ENCODE results near the gene CACNA1C.

CACNA1C gene

DNA sequence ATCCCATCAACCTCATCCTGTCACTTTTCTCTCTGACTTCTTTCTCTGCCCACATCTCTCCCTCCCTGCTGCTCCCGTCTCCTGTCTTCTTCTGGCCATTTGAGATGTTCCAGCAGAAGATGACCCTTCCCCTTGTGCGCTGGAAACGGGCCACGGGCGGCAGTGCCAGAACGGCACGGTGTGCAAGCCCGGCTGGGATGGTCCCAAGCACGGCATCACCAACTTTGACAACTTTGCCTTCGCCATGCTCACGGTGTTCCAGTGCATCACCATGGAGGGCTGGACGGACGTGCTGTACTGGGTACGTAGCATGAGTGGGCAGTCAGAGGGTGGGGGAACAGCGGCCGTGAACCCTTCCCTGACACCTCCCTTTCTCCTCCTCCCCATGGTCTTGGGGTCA lies 440.3 kb downstream of the CACNA1C start:
- no peak for DNase-seq (ENCODE audit: low spot score)
- peak; percentile 27 for FAIRE-seq

DNA sequence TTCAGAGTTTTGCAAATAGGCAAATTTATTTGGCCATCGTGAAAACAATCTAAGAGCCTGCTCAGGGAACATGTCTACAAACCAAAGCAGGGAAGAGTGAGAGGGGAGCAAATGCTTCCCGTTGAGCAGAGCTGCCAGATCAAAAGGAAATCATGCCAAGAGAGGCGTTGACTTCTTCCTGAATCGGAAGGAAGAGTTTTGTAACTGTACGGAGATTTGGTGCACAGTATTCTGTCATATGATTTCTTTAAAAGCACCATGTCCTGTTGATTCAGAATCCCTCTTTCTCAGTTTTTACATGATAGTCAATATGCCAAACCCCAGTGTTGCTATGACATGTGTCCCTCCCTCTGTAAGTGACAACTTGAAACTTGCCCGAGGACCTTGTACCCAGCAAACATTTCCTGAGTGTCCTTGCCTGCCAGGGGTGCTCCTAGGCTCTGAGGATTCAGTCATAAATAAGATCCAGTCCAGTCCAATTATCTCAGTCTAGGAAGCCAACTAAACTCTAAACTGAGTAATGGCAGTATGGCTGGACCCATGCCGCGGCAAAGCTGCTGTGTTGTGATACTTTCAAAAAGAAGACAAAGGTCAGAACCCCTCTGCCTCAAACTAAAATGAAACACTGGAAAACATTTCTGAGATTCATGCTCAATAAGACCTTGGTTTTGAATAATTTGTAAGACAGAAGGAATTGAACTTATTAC lies 441.9 kb downstream of the CACNA1C start:
- no peak for DNase-seq (ENCODE audit: low spot score)
- FAIRE-seq, result peak; percentile 37

DNA sequence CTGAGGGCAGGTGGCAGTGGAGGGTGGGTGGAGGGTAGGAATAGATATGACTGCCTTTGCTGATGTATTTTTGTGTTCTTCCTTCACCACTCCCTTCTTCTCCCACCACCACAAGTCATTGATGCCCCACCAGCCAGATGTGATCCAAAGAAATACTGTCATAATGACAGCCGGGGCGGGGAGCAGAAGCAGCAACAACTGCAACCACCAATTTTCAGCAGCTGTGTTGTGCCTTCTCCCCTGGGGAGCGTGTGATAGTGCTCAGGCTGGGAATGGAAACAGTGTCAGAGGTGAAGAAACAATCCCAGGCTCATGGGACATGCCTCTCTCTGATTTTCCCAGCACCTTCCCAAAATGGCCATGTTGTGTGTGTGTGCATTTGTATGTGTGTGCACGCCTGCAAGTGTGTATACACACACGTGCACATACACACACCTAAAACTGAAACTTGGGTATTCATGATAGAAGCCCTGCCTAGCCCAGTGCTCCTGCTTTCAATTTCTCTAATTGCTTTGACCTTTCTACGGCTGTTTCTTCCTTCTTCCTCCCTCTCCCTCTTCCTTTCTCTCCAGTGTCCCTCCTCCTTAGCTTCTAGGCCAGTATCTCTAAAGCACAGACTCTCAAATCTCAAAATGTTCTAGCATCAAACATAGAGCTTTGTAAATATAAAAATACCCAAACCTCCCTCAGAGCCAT lies 442.8 kb downstream of the CACNA1C start:
- FAIRE-seq (peak; percentile 87), DNase-seq (ENCODE audit: low spot score) (no peak)

DNA sequence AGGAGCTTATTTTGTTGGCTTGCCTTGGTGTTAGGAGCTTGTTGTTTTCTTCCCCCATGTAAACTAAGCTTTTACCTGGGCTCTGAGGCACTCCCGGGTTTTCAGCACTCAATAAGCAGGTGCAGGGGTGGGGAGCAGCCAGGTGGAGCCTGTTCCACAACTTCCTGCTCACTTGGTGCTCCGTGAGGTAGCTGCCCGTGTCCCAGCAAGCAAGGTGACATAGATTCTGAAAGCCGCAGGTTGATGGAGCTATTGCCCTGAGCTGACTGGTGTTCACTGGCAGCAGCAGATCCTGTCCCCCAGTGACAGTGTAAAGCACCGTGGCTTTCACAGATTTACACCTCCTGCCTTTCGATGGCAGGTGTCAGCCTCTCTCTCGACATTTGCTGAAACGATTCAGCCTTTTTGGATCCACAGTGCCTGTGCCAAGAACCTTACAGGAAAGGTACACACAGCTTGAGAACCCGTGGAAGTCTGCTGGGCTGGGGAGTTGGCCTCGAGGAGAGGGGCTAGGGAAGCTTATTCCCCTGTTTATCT lies 446.2 kb downstream of the CACNA1C start:
- DNase-seq (ENCODE audit: low spot score), result no peak

DNA sequence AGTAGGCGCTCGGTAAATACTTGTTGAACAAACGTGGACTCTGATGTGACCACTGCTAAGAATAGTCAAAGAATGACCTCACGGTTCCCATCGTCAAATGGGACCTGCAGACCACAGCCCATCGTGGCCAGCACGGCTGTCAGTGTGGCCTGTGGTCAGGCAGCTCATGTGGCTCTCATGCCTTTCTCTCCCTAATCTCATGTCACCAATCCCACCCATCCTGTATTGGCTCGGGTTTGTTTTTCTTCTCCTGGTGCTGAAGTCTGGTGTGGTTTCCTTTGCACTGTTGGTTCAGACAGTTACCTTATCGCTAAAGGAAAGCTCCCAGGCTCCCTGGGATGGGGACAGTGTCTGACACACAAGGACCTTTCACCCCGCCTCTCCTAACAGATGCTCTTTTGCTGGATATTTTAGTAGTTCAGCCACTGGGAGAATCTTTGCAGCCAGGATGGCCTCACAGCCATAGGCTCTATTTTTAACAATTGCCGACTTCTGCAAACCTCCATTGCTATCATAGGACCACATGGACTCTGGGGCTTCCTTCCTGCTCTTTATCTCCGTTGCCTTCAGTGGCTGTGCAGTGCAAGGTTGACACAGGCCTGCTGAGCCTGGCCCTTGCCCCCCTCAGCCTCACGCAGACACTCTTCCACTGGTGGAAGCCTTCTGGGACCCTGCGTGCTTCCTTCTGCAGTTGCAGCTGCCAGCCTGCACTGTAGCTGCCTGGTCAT lies 448.8 kb downstream of the CACNA1C start:
- FAIRE-seq, result peak; percentile 9
- no peak for DNase-seq (ENCODE audit: low spot score)

More for the DNA sequence above, 446.2 kb downstream of the CACNA1C start:
- peak; percentile 35 for FAIRE-seq

DNA sequence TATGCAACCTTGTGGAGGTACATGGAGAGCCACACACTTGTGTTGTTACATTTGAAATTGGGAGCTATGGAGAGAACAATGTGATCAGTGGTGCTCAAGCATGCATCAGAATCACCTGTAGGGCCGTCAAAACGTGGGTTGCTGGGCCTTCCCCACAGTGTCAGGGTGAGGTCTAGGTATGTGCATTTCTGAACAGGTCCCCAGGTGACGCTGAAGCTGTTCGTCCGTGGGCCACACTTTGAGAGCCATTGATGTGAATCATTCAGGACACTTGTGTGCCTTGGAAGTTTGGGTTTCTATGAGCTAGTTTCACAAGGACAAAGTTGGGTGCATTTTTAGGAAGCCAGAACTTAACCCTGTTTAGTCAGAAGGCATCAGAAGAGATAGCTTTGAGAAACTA lies 450.2 kb downstream of the CACNA1C start:
- FAIRE-seq (no peak), DNase-seq (ENCODE audit: low spot score) (no peak)

DNA sequence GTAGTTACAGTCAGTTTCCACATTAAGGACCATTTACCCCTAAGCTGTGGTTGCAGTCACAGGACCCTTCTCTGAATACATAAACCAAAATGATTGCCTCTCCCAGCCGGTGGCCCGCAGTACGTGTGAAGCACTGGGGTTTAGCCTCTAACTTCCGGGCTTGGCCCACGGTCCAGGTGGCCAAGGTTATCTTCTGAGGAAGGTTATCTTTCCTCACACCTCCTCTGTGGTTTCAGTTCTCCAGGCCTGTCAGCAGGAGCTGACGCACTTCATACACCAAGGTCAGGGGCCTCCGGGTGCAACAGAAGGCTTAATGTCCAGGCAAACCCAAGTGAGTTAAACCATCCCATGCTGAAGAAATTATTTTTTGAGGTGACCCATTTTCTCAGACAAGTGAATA lies 451.0 kb downstream of the CACNA1C start:
- DNase-seq (ENCODE audit: low spot score) (no peak), FAIRE-seq (no peak)

DNA sequence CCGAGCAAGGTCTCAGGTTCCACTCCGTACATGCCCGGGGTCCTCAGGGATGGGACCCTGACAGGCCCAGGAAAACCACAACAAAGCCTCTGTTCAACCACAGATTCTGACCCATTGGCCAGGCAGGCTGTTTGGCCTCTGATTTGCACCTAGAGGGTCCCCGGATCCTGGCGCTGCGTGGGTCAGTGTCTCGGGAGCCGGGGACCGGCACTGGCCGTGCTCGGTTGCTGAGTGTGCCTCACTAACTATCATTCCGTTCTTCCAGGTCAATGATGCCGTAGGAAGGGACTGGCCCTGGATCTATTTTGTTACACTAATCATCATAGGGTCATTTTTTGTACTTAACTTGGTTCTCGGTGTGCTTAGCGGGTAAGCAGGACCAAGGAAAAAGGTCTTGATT lies 451.8 kb downstream of the CACNA1C start:
- DNase-seq (ENCODE audit: low spot score) (no peak), FAIRE-seq (no peak)

DNA sequence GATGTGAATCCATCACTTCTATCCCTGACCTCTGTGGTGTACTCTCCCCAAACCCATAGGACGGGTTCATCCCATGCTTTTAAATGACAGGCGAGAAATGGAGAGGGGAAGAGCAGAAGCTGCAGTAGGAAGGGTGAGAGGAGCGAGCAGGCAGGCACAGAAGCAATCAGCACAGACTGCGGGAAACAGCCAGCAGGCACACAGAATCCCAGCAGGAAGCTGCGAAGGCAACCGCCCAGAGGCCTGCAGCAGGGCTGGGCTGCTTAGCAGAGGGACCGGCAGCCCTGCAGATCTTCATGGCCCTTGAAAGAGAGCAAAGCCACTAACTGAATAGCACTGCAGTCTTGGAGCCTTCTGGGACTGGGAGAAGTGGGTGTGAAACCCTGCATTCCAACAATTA lies 455.0 kb downstream of the CACNA1C start:
- FAIRE-seq (no peak), DNase-seq (ENCODE audit: low spot score) (no peak)

DNA sequence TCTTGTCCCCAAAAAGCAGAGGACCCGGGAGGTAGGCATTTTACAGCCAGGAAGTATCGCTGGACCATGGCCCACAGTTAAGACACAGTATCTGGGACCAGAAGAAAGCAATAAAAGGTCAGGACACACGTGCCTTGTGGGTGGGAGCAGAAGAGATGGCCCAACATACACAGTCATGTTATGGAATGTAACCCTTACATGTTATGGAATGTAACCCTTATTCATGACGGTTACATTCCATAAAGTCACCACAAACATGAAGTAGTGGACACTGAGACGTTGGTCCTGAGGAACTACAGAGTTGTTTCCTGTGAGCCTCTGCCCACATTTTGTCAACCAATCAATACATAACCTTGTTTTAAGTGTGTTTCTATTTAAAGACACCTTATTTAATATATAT lies 456.4 kb downstream of the CACNA1C start:
- DNase-seq (ENCODE audit: low spot score) (no peak), FAIRE-seq (no peak)

DNA sequence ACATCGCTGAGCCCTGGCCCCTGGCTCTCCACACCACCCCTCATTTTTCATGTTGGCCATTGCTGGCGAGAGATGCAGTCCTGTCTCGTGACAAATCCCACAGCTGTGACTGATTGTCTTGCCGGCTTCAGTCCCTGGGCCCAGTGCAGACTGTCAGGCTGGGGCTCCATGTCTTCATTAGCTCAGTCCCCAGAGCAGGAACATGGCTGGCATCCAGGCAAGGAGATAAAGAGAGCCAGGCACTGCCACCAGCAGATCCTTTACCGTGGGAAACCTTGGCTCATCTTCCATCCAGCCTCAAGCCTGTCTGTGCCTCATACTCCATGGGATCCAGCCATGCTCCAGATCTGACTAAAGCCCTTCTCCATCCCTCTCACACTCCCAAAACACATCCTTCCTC lies 457.3 kb downstream of the CACNA1C start:
- FAIRE-seq (no peak), DNase-seq (ENCODE audit: low spot score) (no peak)

DNA sequence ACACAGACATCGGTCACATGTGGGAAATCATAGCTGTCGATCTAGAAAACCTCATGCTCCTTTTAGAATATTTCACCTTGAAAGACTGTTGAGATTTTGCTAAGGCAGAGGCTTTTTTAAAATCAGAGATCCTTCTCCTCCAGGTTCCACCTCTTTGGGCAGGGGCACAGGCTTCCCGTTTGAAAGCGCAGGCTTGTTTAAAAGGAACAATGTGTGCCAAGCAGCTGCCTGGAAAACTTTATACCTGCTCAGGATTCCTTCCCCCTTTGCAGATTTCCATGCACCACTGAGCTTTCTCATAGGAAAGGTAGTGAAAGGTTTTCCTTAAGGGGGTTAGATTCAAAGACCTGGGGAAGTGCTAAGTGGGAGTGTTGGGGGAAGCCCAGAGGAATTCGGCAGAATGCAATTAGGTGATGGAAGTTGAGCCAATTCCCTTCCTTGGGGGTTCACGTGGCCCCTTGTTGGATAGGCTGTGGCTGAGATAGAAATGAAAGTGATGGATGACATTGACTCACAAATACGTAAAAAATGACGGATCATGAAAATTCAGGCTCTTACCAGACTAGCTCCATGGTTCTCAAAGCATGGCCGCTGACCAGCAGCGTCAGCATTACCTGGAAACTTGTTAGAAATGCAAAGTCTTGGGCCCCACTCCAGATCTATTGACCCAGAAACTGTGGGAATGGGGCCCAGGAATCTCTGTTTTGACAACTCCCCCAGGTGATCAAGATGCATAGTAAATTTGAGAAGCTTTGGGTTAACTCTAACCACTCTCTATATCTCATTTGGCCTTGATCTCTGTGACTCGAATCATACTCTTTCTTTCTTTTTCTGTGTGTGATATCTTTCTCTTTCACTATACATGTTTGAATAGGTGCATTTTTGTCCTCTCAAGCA lies 460.6 kb downstream of the CACNA1C start:
- FAIRE-seq (no peak), DNase-seq (ENCODE audit: low spot score) (no peak)

DNA sequence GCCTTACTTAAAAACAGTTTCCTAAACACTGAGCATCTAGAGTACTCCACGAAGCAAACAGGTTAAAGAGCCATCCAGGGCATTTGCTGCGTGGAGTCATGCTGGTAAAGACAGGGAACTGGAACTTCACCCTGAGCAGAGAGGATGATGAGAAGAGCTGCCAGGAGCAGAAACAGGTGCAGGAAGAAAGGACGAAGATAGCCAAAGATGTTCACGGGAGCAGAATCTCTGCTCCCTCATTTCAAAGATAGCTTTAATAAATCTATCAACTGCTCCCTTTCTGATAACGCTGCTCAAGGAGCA lies 461.2 kb downstream of the CACNA1C start:
- DNase-seq (ENCODE audit: low spot score) (no peak), FAIRE-seq (no peak)

DNA sequence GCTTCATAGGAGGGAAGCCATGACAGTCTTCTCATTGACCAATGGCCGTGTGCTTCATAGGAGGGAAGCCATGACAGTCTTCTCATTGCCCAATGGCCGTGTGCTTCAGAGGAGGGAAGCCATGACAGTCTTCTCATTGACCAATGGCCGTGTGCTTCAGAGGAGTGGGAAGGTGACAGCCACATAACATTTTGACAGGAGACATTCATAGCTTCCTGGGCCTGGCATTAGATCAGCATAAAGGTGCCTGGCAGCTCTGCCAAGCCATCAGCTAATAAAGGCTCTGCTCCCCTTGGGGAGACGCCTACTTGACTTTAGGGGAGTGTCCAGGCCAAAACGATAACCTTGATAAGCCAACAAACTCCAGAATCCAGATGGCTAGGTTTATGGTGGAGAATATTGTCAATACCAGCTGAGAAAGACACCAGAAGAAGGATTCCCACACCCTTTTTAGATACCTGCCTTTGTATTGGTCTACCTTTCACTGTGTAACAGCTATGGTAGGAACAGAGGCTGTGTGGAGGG lies 468.0 kb downstream of the CACNA1C start:
- FAIRE-seq, result peak; percentile 61
- DNase-seq (ENCODE audit: low spot score), result no peak

DNA sequence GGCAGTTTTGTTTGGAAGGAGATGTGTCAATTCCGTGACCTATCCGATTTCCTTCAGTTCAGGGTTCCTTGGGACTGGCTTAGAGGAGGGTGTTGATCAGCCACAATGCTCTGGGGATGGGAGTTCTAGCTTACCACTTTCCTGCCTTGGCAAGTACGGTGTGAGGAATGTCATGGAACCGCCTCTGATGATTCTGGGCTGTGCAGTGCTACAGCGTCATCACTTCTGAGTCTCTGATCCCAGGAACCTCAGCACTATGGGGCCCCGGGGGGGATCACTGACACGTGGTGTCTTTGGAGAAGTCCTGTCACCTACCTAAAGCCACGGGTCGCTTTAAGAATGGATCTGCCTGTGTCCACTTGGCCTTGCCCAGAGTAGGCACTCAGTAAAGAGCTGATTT lies 470.5 kb downstream of the CACNA1C start:
- DNase-seq (ENCODE audit: low spot score), result no peak
- FAIRE-seq, result no peak

DNA sequence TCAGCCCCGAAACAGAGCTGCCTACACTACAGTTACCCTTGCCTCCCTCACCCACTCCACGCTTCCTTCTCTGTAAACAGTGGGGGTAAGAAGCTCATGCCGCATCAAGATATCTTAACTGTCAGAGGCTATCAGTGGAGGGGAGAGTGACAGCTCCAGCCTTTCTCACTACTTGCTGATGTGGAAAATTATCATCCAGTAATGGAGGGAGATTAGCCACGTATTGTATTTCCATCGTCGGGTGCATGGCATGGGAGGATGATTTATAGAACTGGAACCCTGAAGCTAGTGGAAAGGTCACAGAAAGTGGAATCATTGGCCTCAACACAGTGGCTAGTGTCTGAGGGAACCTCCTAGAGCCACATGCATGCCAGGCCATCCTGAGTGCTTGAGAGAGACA lies 471.1 kb downstream of the CACNA1C start:
- no peak for DNase-seq (ENCODE audit: low spot score)
- peak; percentile 88 for FAIRE-seq

DNA sequence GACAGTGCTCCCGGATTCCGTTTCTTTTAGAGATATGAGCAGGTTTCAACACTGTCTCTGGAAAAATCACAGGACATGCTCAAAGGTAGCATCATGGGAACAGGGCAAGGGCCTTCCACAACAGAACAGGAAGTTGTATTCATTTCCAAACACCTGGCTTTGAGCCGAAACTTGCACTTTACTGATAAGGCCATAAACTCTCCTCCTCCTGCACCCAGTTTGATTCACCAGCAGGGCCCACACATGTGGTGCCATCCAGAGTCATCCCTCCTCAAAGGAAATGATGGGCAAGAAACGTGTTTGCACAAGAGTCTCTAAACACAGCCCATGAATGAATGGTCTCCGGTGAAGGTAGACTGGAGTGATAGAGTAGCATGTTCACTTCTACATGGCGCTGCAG lies 473.6 kb downstream of the CACNA1C start:
- FAIRE-seq, result peak; percentile 30

DNA sequence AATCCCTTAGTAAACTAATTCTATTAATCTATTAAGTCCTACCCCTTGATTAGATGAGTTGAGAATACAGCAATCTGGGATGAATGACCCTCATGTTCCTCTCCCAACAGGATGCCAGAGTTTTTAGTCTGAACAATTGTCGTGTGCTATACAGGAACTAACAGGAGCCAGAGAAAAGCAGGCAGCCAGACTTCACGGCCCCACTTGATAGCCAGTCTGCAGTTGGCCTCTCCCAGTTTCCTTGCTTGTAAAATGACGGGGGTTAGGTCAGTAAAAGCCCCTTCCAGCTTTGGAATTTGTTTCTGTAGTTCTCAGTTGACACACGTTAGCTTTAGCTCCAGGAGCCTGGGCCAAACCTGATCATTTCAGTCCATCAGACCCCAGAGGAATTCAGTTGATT lies 475.2 kb downstream of the CACNA1C start:
- FAIRE-seq (no peak), DNase-seq (ENCODE audit: low spot score) (no peak)

More for the DNA sequence above, 473.6 kb downstream of the CACNA1C start:
- DNase-seq (ENCODE audit: low spot score), result no peak

DNA sequence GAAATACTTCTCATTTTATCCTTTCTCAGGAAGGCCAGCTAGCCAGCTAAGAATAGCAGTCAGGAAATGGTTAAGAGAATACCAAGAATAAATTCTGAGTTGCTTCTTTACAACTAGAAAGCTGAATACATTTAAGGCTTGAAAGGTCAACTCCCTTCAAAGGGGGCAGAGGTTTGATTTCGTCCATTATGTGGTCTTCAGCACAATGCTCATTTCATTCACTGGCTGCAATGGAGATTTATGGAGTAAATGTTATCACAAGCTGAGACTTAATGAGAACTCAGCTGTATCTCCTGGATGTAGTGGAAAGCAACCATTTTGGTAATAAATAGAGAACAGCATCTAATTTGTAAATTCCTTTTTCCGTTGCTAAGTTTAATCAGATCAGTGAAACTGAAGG lies 477.0 kb downstream of the CACNA1C start:
- no peak for DNase-seq (ENCODE audit: low spot score)
- no peak for FAIRE-seq

DNA sequence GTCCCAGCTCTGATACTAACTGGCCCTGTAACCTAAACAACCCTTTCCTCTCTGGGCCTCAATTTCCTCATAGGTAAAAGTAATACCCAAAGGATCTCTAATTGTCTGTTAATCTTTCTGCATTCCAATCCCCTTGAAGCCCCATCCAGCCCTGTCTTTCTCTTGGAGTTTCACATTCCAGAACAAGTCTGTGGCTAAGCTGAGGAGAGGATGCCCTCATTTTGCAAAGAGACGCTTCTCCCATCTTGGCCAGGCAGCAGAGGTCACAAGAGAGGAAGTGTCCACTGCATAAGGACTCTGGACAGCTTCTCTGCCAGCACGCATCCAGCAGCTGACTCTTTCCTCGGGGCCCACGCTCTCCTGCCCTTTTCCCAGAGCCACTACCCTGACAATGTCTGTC lies 478.6 kb downstream of the CACNA1C start:
- DNase-seq (ENCODE audit: low spot score), result no peak
- no peak for FAIRE-seq

DNA sequence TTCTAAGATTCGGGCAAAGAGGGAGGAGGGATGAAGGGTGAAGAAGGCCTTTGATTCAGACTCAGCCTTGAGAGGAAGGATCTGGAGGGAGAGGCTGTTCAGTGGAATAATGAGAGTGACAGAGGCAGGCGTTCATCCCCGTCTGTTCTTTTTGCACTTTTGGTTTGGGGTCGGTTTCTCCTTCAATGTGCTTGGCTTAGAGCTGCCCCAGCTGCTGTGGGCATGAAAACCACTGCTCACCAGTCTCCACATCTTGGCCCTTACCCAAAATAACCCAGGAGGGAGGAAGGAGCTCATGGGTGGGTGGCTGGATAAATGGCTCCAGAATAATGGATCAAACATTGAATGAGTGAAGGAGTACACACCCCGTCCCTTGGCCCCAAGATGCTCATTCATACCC lies 480.2 kb downstream of the CACNA1C start:
- no peak for FAIRE-seq
- no peak for DNase-seq (ENCODE audit: low spot score)
